H9 (cell line): ENCODE data around the gene CTCF. TPM values are rescaled to one million over a fixed set of nuclear protein-coding genes. Genes with fewer than 3 reads are reported as not detected.

Source experiments
- DNase-seq: peaks from one replicate; pipeline ENCODE4 v3.0.0-alpha.2; 2017
- H2AFZ ChIP-seq: one replicate; pipeline ENCODE4 v1.6.1; 2013; ENCODE audit warnings: mild to moderate bottlenecking, low read length, control low read depth, moderate library complexity
- H2AK5ac ChIP-seq: 2 replicates; pipeline ENCODE4 v1.6.1; 2013; ENCODE audit warnings: low read length, control low read depth, mixed read lengths; ENCODE audit not compliant: insufficient read length
- H2BK120ac ChIP-seq: one replicate; pipeline ENCODE4 v1.6.1; 2013; ENCODE audit warnings: low read depth, mild to moderate bottlenecking, low read length, control low read depth, inconsistent platforms; ENCODE audit not compliant: poor library complexity, severe bottlenecking
- H2BK12ac ChIP-seq: 2 replicates; pipeline ENCODE4 v1.6.1; 2013; ENCODE audit warnings: low read length, control low read depth, mixed read lengths, low read depth; ENCODE audit not compliant: insufficient read length
- H2BK15ac ChIP-seq: 2 replicates; pipeline ENCODE4 v1.6.1; 2013; ENCODE audit warnings: low read depth, low read length, control low read depth
- H2BK20ac ChIP-seq: one replicate; pipeline ENCODE4 v1.6.1; 2013; ENCODE audit warnings: low read depth, mild to moderate bottlenecking, low read length, control low read depth, inconsistent platforms; ENCODE audit not compliant: poor library complexity, severe bottlenecking
- H2BK5ac ChIP-seq: 2 replicates; pipeline ENCODE4 v1.6.1; 2013; ENCODE audit warnings: low read length, control low read depth, mixed read lengths; ENCODE audit not compliant: insufficient read length
- H3K14ac ChIP-seq: 2 replicates; pipeline ENCODE4 v1.6.1; 2013; ENCODE audit warnings: low read length, control low read depth; ENCODE audit not compliant: insufficient read depth
- H3K18ac ChIP-seq: 2 replicates; pipeline ENCODE4 v1.6.1; 2013; ENCODE audit warnings: low read depth, mild to moderate bottlenecking, mixed read lengths, low read length, control low read depth; ENCODE audit not compliant: insufficient read length
- H3K23ac ChIP-seq: 2 replicates; pipeline ENCODE4 v1.6.1; 2013; ENCODE audit warnings: low read length, control low read depth, mixed read lengths, low read depth; ENCODE audit not compliant: insufficient read length
- H3K23me2 ChIP-seq: 2 replicates; pipeline ENCODE4 v1.6.1; 2013; ENCODE audit warnings: low read depth, mild to moderate bottlenecking, mixed read lengths, low read length, control low read depth; ENCODE audit not compliant: insufficient read length, poor library complexity, severe bottlenecking
- H3K27ac ChIP-seq: 2 replicates; pipeline ENCODE4 v1.5.1; 2013; ENCODE audit warnings: low read length, control low read depth, mixed read lengths, low read depth; ENCODE audit not compliant: insufficient read length
- H3K27me3 ChIP-seq: 2 replicates; pipeline ENCODE4 v1.6.1; 2013; ENCODE audit warnings: low read length, control low read depth, inconsistent platforms; ENCODE audit not compliant: insufficient read depth
- H3K4ac ChIP-seq: 2 replicates; pipeline ENCODE4 v1.6.1; 2013; ENCODE audit warnings: low read depth, mild to moderate bottlenecking, control low read depth, inconsistent platforms, low read length, moderate library complexity
- H3K4me1 ChIP-seq: 2 replicates; pipeline ENCODE4 v1.6.1; 2013; ENCODE audit warnings: low read length, control low read depth, inconsistent platforms; ENCODE audit not compliant: insufficient read depth
- H3K4me2 ChIP-seq: 2 replicates; pipeline ENCODE4 v1.6.1; 2013; ENCODE audit warnings: low read length, control low read depth, mixed read lengths; ENCODE audit not compliant: insufficient read length, insufficient read depth
- H3K56ac ChIP-seq: 2 replicates; pipeline ENCODE4 v1.6.1; 2013; ENCODE audit warnings: low read depth, mild to moderate bottlenecking, mixed read lengths, low read length, control low read depth; ENCODE audit not compliant: insufficient read length
- H3K79me1 ChIP-seq: 2 replicates; pipeline ENCODE4 v1.6.1; 2013; ENCODE audit warnings: low read depth, mild to moderate bottlenecking, moderate library complexity, low read length, control low read depth, inconsistent platforms; ENCODE audit not compliant: insufficient read depth, poor library complexity, severe bottlenecking
- H3K79me2 ChIP-seq: 2 replicates; pipeline ENCODE4 v1.6.1; 2013; ENCODE audit warnings: low read length, control low read depth, inconsistent platforms; ENCODE audit not compliant: insufficient read depth
- H3K9ac ChIP-seq: 2 replicates; pipeline ENCODE4 v1.6.1; 2013; ENCODE audit warnings: low read length, control low read depth, mixed read lengths; ENCODE audit not compliant: insufficient read length; ENCODE audit errors: extremely low read depth
- H3K9me3 ChIP-seq: one replicate; pipeline ENCODE4 v1.6.1; 2013; ENCODE audit warnings: low read depth, low read length, inconsistent platforms; ENCODE audit not compliant: control insufficient read depth
- H3T11ph ChIP-seq: one replicate; pipeline ENCODE4 v1.6.1; 2013; ENCODE audit warnings: mild to moderate bottlenecking, low read length, control low read depth, inconsistent platforms
- H4K20me1 ChIP-seq: one replicate; pipeline ENCODE4 v1.6.1; 2013; ENCODE audit not compliant: control insufficient read depth, insufficient read length, insufficient read depth
- H4K5ac ChIP-seq: 2 replicates; pipeline ENCODE4 v1.6.1; 2013; ENCODE audit warnings: low read depth, mild to moderate bottlenecking, mixed read lengths, low read length, control low read depth; ENCODE audit not compliant: insufficient read length
- H4K8ac ChIP-seq: replicated peaks from 2 replicates; pipeline ENCODE4 v1.6.1; 2013; ENCODE audit warnings: low read length, control low read depth, mixed read lengths, low read depth; ENCODE audit not compliant: insufficient read length
- H4K91ac ChIP-seq: 2 replicates; pipeline ENCODE4 v1.6.1; 2013; ENCODE audit warnings: low read depth, mild to moderate bottlenecking, moderate library complexity, mixed read lengths, low read length, control low read depth; ENCODE audit not compliant: insufficient read length
- H3K27ac Mint-ChIP-seq, 3 experiments: 2 replicates in 2 of 3; 3 replicates in 1 of 3; pipeline ENCODE4 v1.8.0; 2020 to 2021; ENCODE audit warnings: mixed read lengths in 3 of 3, mild to moderate bottlenecking in 1 of 3, moderate library complexity in 1 of 3
- H3K27me3 Mint-ChIP-seq: 2 replicates; pipeline ENCODE4 v1.8.0; 2021; ENCODE audit warnings: low read depth, mild to moderate bottlenecking, moderate library complexity, mixed read lengths
- H3K36me3 Mint-ChIP-seq, 3 experiments: 2 replicates in 2 of 3; 3 replicates in 1 of 3; pipeline ENCODE4 v1.8.0; 2020 to 2021; ENCODE audit warnings: low read depth in 3 of 3, mixed read lengths in 3 of 3; ENCODE audit not compliant: insufficient read depth in 1 of 3
- H3K4me1 Mint-ChIP-seq, 2 experiments: 2 replicates each; pipeline ENCODE4 v1.8.0; 2020; ENCODE audit warnings: mixed read lengths in 2 of 2
- H3K4me3 Mint-ChIP-seq, 2 experiments: 2 replicates in 1 of 2; 3 replicates in 1 of 2; pipeline ENCODE4 v1.8.0; 2020 to 2021; ENCODE audit warnings: mild to moderate bottlenecking in 2 of 2, mixed read lengths in 2 of 2, moderate library complexity in 1 of 2
- H3K9me3 Mint-ChIP-seq, 2 experiments: 2 replicates in 1 of 2; 3 replicates in 1 of 2; pipeline ENCODE4 v1.8.0; 2020; ENCODE audit warnings: mild to moderate bottlenecking in 2 of 2, mixed read lengths in 2 of 2, moderate library complexity in 1 of 2
- CTCF ChIP-seq: fragments of 200-600 bp; sonication (generic); conservative IDR thresholded peaks from 3 replicates; pipeline ENCODE4 v1.8.0; 2021; ENCODE audit warnings: antibody characterized with exemption, mild to moderate bottlenecking
- total RNA-seq: library from RNA; stranded (reverse); gene quantifications from 2 replicates; pipeline ENCODE4 v1.2.1, GENCODE V29; 2021

Gene CTCF
- total RNA-seq, 1 experiment from 2014 or later, result 87.3 TPM

DNA sequence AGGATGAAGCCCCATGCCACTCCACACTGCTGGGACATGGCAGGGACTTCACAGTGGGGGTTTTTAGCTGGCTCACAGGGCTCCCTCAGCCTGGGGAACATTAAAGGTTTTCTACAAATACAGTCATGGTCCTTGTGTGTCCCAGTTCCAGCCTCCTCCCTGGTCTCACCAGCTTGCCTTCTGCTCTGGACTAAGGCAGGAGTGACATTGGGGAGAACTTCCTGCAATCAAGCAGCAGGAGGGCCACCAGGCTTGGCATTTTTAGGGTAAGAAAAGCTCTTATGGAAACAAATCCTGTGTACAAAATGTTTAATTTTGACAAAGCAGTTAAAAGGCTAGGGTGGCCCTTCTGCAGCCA is 100.3 kb downstream of the CTCF start:
- H3K27ac Mint-ChIP-seq, result no peak overlapping the region
- no peaks in the 10 kb centered on the region for H3K9me3 Mint-ChIP-seq
- Histone ChIP-seq H3K79me2 (no peaks in the 10 kb centered on the region), H3K14ac (no peak overlapping the region), H2BK15ac (no peak overlapping the region), H3K23me2 (peaks cover 15% of the 10 kb centered on the region), H3K4ac (no peak overlapping the region), H3K79me1 (no peaks in the 10 kb centered on the region), H3K9ac (no peak overlapping the region), H3K9me3 (no peaks in the 10 kb centered on the region), H2AFZ (no peak overlapping the region), H3K27me3 (no peaks in the 10 kb centered on the region), H3K4me2 (no peak overlapping the region), H3K23ac (no peak overlapping the region), H3K27ac (no peak overlapping the region), H3T11ph (no peak overlapping the region), H2BK20ac (no peak overlapping the region), H3K56ac (no peak overlapping the region), H3K18ac (no peak overlapping the region), H4K20me1 (no peaks in the 10 kb centered on the region), H3K4me1 (no peaks in the 10 kb centered on the region), H4K91ac (no peak overlapping the region), H4K8ac (no peak overlapping the region), H4K5ac (no peak overlapping the region), H2BK120ac (no peak overlapping the region), H2BK5ac (no peak overlapping the region), H2AK5ac (no peak overlapping the region), H2BK12ac (no peak overlapping the region)
- peaks cover 4% of the 10 kb centered on the region for H3K27me3 Mint-ChIP-seq
- TF ChIP-seq CTCF, result no peak
- no peak overlapping the region; a peak in 1 of 5 replicates for H3K4me3 Mint-ChIP-seq
- no peak for DNase-seq
- peaks cover 16 to 34% of the 10 kb centered on the region in 2 experiments for H3K4me1 Mint-ChIP-seq
- peaks cover 7 to 14% (median 8%) of the 10 kb centered on the region in 3 experiments; a peak in 5 of 7 replicates for H3K36me3 Mint-ChIP-seq
